Measurements from ENCODE around the gene INO80C. TPM values are rescaled to one million over a fixed set of nuclear protein-coding genes. Genes with fewer than 3 reads are reported as not detected.

INO80C gene
- total RNA-seq, 1 experiment from 2014 or later, result 51.1 TPM

DNA sequence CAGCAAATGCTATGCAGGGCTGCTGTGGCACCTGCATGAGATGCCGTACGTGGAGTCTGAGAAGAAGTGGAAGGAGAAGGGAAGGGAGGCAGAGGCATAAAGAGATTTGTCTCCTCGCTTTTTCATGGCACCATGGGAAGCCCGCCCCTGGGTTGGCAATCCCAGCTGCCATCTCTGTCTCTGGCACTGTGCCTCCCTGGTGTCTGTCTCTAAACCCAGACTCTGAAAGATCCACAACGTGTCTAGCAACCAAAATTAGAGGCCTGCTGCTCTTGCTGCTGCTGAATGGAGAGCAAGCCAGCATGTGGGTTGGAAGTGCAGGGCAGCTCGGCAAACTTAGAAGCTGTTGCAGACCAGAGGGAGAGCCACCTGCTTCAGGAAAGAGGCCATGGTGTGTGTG is 53.1 kb downstream of the INO80C start:
- no peak overlapping the region for H3K27ac ChIP-seq (ENCODE audit: insufficient read length, low read depth, low read length)
- no peaks in the 10 kb centered on the region for H3K23me2 ChIP-seq (ENCODE audit: insufficient read length, low read depth, low read length, poor library complexity, severe bottlenecking)
- H3K79me1 ChIP-seq (ENCODE audit: insufficient read depth, low read depth, low read length, poor library complexity, severe bottlenecking), result no peaks in the 10 kb centered on the region
- DNase-seq, result no peak
- H3K14ac ChIP-seq (ENCODE audit: insufficient read depth, low read length), result no peak overlapping the region; the same call in 1 of the 2 replicates
- no peaks in the 10 kb centered on the region for H3K9me3 ChIP-seq (ENCODE audit: control insufficient read depth, low read depth, low read length)
- WGBS (ENCODE audit: extremely low coverage, insufficient read length, low lambda C conversion rate), result no CpG with 5 or more reads among the region's 6 CpGs
- no peak overlapping the region for H3K4me2 ChIP-seq (ENCODE audit: insufficient read depth, insufficient read length, low read length)
- no peak overlapping the region for H2AFZ ChIP-seq (ENCODE audit: low read length)
- Mint-ChIP-seq H3K27me3 (ENCODE audit: low read depth) (no peaks in the 10 kb centered on the region), H3K9me3 (no peaks in the 10 kb centered on the region), H3K4me3 (no peak overlapping the region), H3K36me3 (ENCODE audit: insufficient read depth in 1 of 3, low read depth in 3 of 3) (no peaks in the 10 kb centered on the region), H3K27ac (peak overlapping the region in 1 of 3 experiments; percentile 24; a peak in 1 of 7 replicates), H3K4me1 (peaks cover 0 to 6% of the 10 kb centered on the region in 2 experiments; a peak in 3 of 4 replicates)
- no peak overlapping the region for H3T11ph ChIP-seq (ENCODE audit: low read length)
- no peak overlapping the region for H2AK5ac ChIP-seq (ENCODE audit: insufficient read length, low read length)
- no peak overlapping the region for H4K5ac ChIP-seq (ENCODE audit: insufficient read length, low read depth, low read length)
- H3K27me3 ChIP-seq (ENCODE audit: insufficient read depth, low read length), result no peaks in the 10 kb centered on the region
- no peak overlapping the region for H2BK15ac ChIP-seq (ENCODE audit: low read depth, low read length)
- no peak overlapping the region for H3K18ac ChIP-seq (ENCODE audit: insufficient read length, low read depth, low read length)
- no peak overlapping the region for H3K56ac ChIP-seq (ENCODE audit: insufficient read length, low read depth, low read length)
- H3K4me1 ChIP-seq (ENCODE audit: insufficient read depth, low read length), result no peaks in the 10 kb centered on the region
- H3K9ac ChIP-seq (ENCODE audit: extremely low read depth, insufficient read length, low read length), result no peak overlapping the region
- no peak overlapping the region for H3K23ac ChIP-seq (ENCODE audit: insufficient read length, low read depth, low read length)
- no peaks in the 10 kb centered on the region for H3K79me2 ChIP-seq (ENCODE audit: insufficient read depth, low read length)
- no peak overlapping the region for H2BK5ac ChIP-seq (ENCODE audit: insufficient read length, low read length)
- TF ChIP-seq, protein P1, sequence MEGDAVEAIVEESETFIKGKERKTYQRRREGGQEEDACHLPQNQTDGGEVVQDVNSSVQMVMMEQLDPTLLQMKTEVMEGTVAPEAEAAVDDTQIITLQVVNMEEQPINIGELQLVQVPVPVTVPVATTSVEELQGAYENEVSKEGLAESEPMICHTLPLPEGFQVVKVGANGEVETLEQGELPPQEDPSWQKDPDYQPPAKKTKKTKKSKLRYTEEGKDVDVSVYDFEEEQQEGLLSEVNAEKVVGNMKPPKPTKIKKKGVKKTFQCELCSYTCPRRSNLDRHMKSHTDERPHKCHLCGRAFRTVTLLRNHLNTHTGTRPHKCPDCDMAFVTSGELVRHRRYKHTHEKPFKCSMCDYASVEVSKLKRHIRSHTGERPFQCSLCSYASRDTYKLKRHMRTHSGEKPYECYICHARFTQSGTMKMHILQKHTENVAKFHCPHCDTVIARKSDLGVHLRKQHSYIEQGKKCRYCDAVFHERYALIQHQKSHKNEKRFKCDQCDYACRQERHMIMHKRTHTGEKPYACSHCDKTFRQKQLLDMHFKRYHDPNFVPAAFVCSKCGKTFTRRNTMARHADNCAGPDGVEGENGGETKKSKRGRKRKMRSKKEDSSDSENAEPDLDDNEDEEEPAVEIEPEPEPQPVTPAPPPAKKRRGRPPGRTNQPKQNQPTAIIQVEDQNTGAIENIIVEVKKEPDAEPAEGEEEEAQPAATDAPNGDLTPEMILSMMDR (conservative IDR thresholded peaks at IDR 0.05), result no peak
- H4K8ac ChIP-seq (replicated peaks; ENCODE audit: insufficient read length, low read depth, low read length), result no peak overlapping the region
- H2BK20ac ChIP-seq (ENCODE audit: low read depth, low read length, poor library complexity, severe bottlenecking), result no peak overlapping the region
- no peak overlapping the region for H3K4ac ChIP-seq (ENCODE audit: low read depth, low read length)
- H2BK120ac ChIP-seq (ENCODE audit: low read depth, low read length, poor library complexity, severe bottlenecking), result no peak overlapping the region
- no peak overlapping the region for H4K91ac ChIP-seq (ENCODE audit: insufficient read length, low read depth, low read length)
- no peak overlapping the region for H2BK12ac ChIP-seq (ENCODE audit: insufficient read length, low read depth, low read length)
- no peaks in the 10 kb centered on the region for H4K20me1 ChIP-seq (ENCODE audit: control insufficient read depth, insufficient read depth, insufficient read length)
